ENCODE results near the gene LEFTY2.

The LEFTY2 gene

GRCh38 chr1:225908013-225908640, 32.9 kb downstream of the LEFTY2 start:
- Histone ChIP-seq H3K9ac (ENCODE audit: low read depth, low read length, poor library complexity, severe bottlenecking) (no peak overlapping the region), H3F3A (ENCODE audit: low read depth) (no peaks in the 10 kb centered on the region), H4K20me1 (ENCODE audit: insufficient read depth, low read length, poor library complexity, severe bottlenecking) (no peaks in the 10 kb centered on the region), H2AFZ (ENCODE audit: low read length) (no peak overlapping the region), H3K27me3 (ENCODE audit: insufficient read depth, low read length, poor library complexity, severe bottlenecking) (no peaks in the 10 kb centered on the region), H3K79me2 (ENCODE audit: insufficient read depth, low read length) (no peaks in the 10 kb centered on the region), H3K36me3 (ENCODE audit: insufficient read depth, low read length) (no peaks in the 10 kb centered on the region), H3K4me1 (ENCODE audit: insufficient read depth, low read length, poor library complexity, severe bottlenecking) (no peaks in the 10 kb centered on the region), H3K9me3 (ENCODE audit: insufficient read depth, low read depth, low read length) (no peaks in the 10 kb centered on the region), H3K9me2 (replicated peaks; ENCODE audit: low read depth, low read length) (no peaks in the 10 kb centered on the region), H3K4me2 (ENCODE audit: low read depth, low read length, poor library complexity, severe bottlenecking) (no peak overlapping the region), H3K4me3 (ENCODE audit: low read length, poor library complexity, severe bottlenecking) (no peak overlapping the region)
- TF ChIP-seq EZH2phosphoT487 (IDR thresholded peaks at IDR 0.05; ENCODE audit: borderline replicate concordance), result no peak
- TF ChIP-seq CTCF (conservative IDR thresholded peaks at IDR 0.05; ENCODE audit: low read length), result no peak

GRCh38 chr1:225907341-225907740, 33.7 kb downstream of the LEFTY2 start:
- Histone ChIP-seq H2AFZ (ENCODE audit: low read length) (no peak overlapping the region), H3K79me2 (ENCODE audit: insufficient read depth, low read length) (no peaks in the 10 kb centered on the region), H4K20me1 (ENCODE audit: insufficient read depth, low read length, poor library complexity, severe bottlenecking) (no peaks in the 10 kb centered on the region), H3K9me3 (ENCODE audit: insufficient read depth, low read depth, low read length) (no peaks in the 10 kb centered on the region), H3K4me1 (ENCODE audit: insufficient read depth, low read length, poor library complexity, severe bottlenecking) (no peaks in the 10 kb centered on the region), H3K4me2 (ENCODE audit: low read depth, low read length, poor library complexity, severe bottlenecking) (no peak overlapping the region), H3K9me2 (replicated peaks; ENCODE audit: low read depth, low read length) (no peaks in the 10 kb centered on the region), H3K4me3 (ENCODE audit: low read length, poor library complexity, severe bottlenecking) (no peak overlapping the region), H3K36me3 (ENCODE audit: insufficient read depth, low read length) (no peaks in the 10 kb centered on the region), H3F3A (ENCODE audit: low read depth) (no peaks in the 10 kb centered on the region), H3K27me3 (ENCODE audit: insufficient read depth, low read length, poor library complexity, severe bottlenecking) (no peaks in the 10 kb centered on the region), H3K9ac (ENCODE audit: low read depth, low read length, poor library complexity, severe bottlenecking) (no peak overlapping the region)
- TF ChIP-seq CTCF (conservative IDR thresholded peaks at IDR 0.05; ENCODE audit: low read length) (no peak), EZH2phosphoT487 (IDR thresholded peaks at IDR 0.05; ENCODE audit: borderline replicate concordance) (no peak)

GRCh38 chr1:225906467-225906866, 34.6 kb downstream of the LEFTY2 start:
- Histone ChIP-seq H3K36me3 (ENCODE audit: insufficient read depth, low read length) (no peaks in the 10 kb centered on the region), H3K27me3 (ENCODE audit: insufficient read depth, low read length, poor library complexity, severe bottlenecking) (no peaks in the 10 kb centered on the region), H3K9me2 (replicated peaks; ENCODE audit: low read depth, low read length) (no peaks in the 10 kb centered on the region), H4K20me1 (ENCODE audit: insufficient read depth, low read length, poor library complexity, severe bottlenecking) (no peaks in the 10 kb centered on the region), H2AFZ (ENCODE audit: low read length) (no peak overlapping the region), H3F3A (ENCODE audit: low read depth) (no peaks in the 10 kb centered on the region), H3K79me2 (ENCODE audit: insufficient read depth, low read length) (no peaks in the 10 kb centered on the region), H3K4me3 (ENCODE audit: low read length, poor library complexity, severe bottlenecking) (no peak overlapping the region), H3K9ac (ENCODE audit: low read depth, low read length, poor library complexity, severe bottlenecking) (no peak overlapping the region), H3K9me3 (ENCODE audit: insufficient read depth, low read depth, low read length) (no peaks in the 10 kb centered on the region), H3K4me1 (ENCODE audit: insufficient read depth, low read length, poor library complexity, severe bottlenecking) (no peaks in the 10 kb centered on the region), H3K4me2 (ENCODE audit: low read depth, low read length, poor library complexity, severe bottlenecking) (no peak overlapping the region)
- TF ChIP-seq CTCF (conservative IDR thresholded peaks at IDR 0.05; ENCODE audit: low read length), result no peak
- TF ChIP-seq EZH2phosphoT487 (IDR thresholded peaks at IDR 0.05; ENCODE audit: borderline replicate concordance), result no peak

Measured in Loucy (cell line).